ENCODE data around the gene ANKS1B. TPM values are rescaled to one million over a fixed set of nuclear protein-coding genes. Genes with fewer than 3 reads are reported as not detected.

ANKS1B gene
- total RNA-seq, 1 donor from 2014 or later, result 5.6 TPM

DNA sequence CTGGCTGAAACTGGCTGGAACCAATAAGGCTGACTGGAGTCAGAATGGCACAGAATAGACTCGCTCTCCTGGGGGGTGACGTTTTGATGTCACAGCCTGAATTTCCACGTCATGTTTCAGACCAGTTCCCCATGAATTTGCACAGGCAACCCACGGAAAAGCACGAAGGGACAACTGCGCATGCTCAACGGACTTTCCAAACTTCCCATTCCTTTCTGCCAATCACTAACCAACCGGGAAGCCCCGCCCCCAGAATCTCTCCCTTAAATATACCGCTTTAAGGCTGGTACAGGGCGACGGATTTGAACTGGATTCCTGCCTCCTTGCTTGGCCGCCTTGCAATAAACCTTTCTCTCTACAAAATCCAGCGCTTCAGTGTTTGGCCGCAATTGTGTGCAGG is 904.9 kb downstream of the ANKS1B start:
- TF ChIP-seq, protein P1, sequence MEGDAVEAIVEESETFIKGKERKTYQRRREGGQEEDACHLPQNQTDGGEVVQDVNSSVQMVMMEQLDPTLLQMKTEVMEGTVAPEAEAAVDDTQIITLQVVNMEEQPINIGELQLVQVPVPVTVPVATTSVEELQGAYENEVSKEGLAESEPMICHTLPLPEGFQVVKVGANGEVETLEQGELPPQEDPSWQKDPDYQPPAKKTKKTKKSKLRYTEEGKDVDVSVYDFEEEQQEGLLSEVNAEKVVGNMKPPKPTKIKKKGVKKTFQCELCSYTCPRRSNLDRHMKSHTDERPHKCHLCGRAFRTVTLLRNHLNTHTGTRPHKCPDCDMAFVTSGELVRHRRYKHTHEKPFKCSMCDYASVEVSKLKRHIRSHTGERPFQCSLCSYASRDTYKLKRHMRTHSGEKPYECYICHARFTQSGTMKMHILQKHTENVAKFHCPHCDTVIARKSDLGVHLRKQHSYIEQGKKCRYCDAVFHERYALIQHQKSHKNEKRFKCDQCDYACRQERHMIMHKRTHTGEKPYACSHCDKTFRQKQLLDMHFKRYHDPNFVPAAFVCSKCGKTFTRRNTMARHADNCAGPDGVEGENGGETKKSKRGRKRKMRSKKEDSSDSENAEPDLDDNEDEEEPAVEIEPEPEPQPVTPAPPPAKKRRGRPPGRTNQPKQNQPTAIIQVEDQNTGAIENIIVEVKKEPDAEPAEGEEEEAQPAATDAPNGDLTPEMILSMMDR (conservative IDR thresholded peaks at IDR 0.05), result no peak
- Mint-ChIP-seq H3K9me3 (peaks cover 2% of the 10 kb centered on the region), H3K4me3 (no peak overlapping the region), H3K27me3 (ENCODE audit: low read depth) (no peaks in the 10 kb centered on the region), H3K36me3 (ENCODE audit: low read depth) (no peaks in the 10 kb centered on the region), H3K4me1 (peaks cover 4% of the 10 kb centered on the region), H3K27ac (ENCODE audit: unreplicated experiment) (no peak overlapping the region)
- no peak for DNase-seq (ENCODE audit: low read depth, low spot score)

DNA sequence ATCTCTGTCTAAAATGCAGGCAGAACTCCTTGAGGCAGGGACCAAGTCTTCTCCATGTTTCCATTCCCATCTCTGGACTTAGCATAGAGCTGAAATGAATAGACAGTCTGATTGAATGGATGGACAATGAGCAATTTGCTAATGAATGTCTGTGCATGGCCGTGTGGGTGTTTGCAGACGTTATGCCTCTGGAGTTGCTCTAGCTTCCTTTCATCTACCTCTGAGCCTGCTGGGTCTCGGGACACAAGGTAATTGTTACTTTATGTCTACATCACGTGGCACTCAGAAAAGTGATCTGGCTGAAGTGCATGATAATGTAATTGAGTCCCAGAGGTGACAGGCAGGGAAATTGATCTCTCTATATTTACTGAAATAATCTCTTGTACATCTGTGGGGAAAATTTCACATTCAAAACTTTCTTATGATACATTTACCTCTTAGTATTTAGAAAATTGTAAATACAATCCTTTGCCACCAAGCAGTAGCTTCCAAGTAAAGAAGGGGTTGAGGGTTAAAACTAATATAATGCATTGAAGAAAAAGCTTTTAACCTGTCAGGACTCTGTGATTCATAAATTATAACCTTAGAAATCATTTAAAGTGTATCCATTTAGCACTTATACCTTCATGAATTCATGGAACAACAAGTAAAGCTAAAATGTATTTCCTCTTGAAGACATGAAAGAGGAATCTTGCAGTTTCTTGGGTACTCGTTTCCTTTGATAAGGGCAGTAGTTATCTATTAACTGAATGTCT is 915.6 kb downstream of the ANKS1B start:
- Mint-ChIP-seq H3K9me3 (no peaks in the 10 kb centered on the region), H3K27ac (ENCODE audit: unreplicated experiment) (no peak overlapping the region), H3K27me3 (ENCODE audit: low read depth) (no peaks in the 10 kb centered on the region)

DNA sequence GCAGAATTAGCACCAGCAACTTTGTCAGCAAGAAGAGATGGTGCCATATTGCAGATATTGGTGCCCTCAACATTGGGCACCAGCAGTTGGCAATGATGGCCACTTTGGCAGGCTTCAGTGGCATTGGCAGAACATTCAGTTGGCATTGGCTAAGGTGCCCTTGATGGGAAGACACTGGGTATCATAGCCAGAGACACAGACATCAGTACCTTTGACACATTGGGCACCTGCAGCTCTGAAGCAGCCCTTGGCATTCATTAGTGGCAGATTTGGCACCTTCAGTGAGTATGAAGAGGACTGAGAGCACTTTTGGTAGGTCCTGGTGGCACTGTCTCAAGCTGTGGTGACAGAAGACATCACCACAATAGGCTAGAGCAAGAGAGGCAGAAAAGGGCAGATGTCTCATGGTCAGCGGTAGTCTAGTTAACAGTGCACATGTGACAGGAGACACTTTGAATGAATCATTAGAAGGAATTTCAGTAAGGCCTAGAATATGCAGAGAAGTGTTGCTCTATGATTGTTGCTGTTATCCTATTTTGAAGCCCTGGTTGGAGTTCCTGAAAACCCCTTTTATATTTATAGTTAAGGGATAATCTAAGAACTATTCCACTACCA is 917.5 kb downstream of the ANKS1B start:
- DNase-seq (ENCODE audit: low read depth, low spot score), result no peak
- no peaks in the 10 kb centered on the region for H3K9me3 Mint-ChIP-seq
- H3K4me1 Mint-ChIP-seq, result peaks cover 16% of the 10 kb centered on the region
- TF ChIP-seq, protein P1 (conservative IDR thresholded peaks at IDR 0.05), result no peak
- H3K4me3 Mint-ChIP-seq, result no peak overlapping the region
- no peaks in the 10 kb centered on the region for H3K27me3 Mint-ChIP-seq (ENCODE audit: low read depth)
- no peaks in the 10 kb centered on the region for H3K36me3 Mint-ChIP-seq (ENCODE audit: low read depth)
- H3K27ac Mint-ChIP-seq (ENCODE audit: unreplicated experiment), result no peak overlapping the region

More for the DNA sequence above, 915.6 kb downstream of the ANKS1B start:
- no peaks in the 10 kb centered on the region for H3K36me3 Mint-ChIP-seq (ENCODE audit: low read depth)
- peaks cover 18% of the 10 kb centered on the region for H3K4me1 Mint-ChIP-seq
- no peak for DNase-seq (ENCODE audit: low read depth, low spot score)
- H3K4me3 Mint-ChIP-seq, result no peak overlapping the region
- TF ChIP-seq, protein P1 (conservative IDR thresholded peaks at IDR 0.05), result no peak

DNA sequence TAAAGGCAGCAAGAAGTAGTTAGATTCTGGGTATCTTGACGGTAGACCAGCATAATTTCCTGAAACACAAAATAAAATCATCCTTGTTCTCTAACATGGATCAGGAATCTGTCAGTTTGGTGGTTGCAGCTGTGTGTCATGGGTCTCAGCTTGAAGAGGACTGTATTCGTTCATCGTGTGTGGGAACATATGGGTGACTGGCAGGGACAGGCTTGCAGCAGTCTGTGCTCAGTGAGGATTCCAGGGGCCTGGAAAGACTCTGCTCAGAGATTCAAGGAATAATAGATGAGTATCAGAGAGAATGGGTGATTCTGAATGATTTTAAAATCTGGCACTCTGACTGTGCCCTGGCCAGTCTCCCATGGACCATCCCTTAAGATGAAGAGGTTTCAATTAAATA is 918.0 kb downstream of the ANKS1B start:
- TF ChIP-seq, protein P1 (conservative IDR thresholded peaks at IDR 0.05), result no peak
- H3K27me3 Mint-ChIP-seq (ENCODE audit: low read depth), result no peaks in the 10 kb centered on the region
- no peak overlapping the region for H3K27ac Mint-ChIP-seq (ENCODE audit: unreplicated experiment)
- H3K4me1 Mint-ChIP-seq, result peaks cover 21% of the 10 kb centered on the region
- H3K4me3 Mint-ChIP-seq, result no peak overlapping the region
- H3K36me3 Mint-ChIP-seq (ENCODE audit: low read depth), result no peaks in the 10 kb centered on the region
- no peaks in the 10 kb centered on the region for H3K9me3 Mint-ChIP-seq
- no peak for DNase-seq (ENCODE audit: low read depth, low spot score)

DNA sequence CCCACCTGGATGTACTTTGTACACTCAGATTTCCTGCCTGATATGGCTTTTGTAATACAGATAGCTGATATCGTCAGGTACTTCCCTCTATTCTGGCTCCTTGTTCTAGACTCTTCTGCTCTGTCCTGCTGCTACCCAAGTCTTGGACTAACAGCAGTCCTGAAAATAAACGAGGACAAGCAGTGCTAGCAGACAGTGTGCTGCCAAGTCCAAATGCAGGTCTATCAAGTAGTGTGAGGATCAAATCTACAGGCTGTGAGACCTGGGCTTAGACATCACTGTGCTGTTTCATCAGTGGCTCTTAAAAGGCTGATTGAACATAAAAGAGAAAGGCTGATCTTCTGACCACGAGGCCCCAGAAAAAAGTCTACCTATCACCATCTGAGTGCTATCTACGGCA is 921.6 kb downstream of the ANKS1B start:
- no peak overlapping the region for H3K4me3 Mint-ChIP-seq
- DNase-seq (ENCODE audit: low read depth, low spot score), result no peak
- no peaks in the 10 kb centered on the region for H3K36me3 Mint-ChIP-seq (ENCODE audit: low read depth)
- no peak overlapping the region for H3K27ac Mint-ChIP-seq (ENCODE audit: unreplicated experiment)
- peaks cover 28% of the 10 kb centered on the region for H3K4me1 Mint-ChIP-seq
- no peaks in the 10 kb centered on the region for H3K27me3 Mint-ChIP-seq (ENCODE audit: low read depth)
- TF ChIP-seq, protein P1 (conservative IDR thresholded peaks at IDR 0.05), result no peak
- H3K9me3 Mint-ChIP-seq, result no peaks in the 10 kb centered on the region
